H9 (cell line): ENCODE results near the gene TOB2. TPM values are rescaled to one million over a fixed set of nuclear protein-coding genes. Genes with fewer than 3 reads are reported as not detected.

ENCODE experiments used
- DNase-seq: peaks from one replicate; pipeline ENCODE4 v3.0.0-alpha.2; 2017
- H2AFZ ChIP-seq: one replicate; pipeline ENCODE4 v1.6.1; 2013; ENCODE audit warnings: mild to moderate bottlenecking, low read length, control low read depth, moderate library complexity
- H2AK5ac ChIP-seq: 2 replicates; pipeline ENCODE4 v1.6.1; 2013; ENCODE audit warnings: low read length, control low read depth, mixed read lengths; ENCODE audit not compliant: insufficient read length
- H2BK120ac ChIP-seq: one replicate; pipeline ENCODE4 v1.6.1; 2013; ENCODE audit warnings: low read depth, mild to moderate bottlenecking, low read length, control low read depth, inconsistent platforms; ENCODE audit not compliant: poor library complexity, severe bottlenecking
- H2BK12ac ChIP-seq: 2 replicates; pipeline ENCODE4 v1.6.1; 2013; ENCODE audit warnings: low read length, control low read depth, mixed read lengths, low read depth; ENCODE audit not compliant: insufficient read length
- H2BK15ac ChIP-seq: 2 replicates; pipeline ENCODE4 v1.6.1; 2013; ENCODE audit warnings: low read depth, low read length, control low read depth
- H2BK20ac ChIP-seq: one replicate; pipeline ENCODE4 v1.6.1; 2013; ENCODE audit warnings: low read depth, mild to moderate bottlenecking, low read length, control low read depth, inconsistent platforms; ENCODE audit not compliant: poor library complexity, severe bottlenecking
- H2BK5ac ChIP-seq: 2 replicates; pipeline ENCODE4 v1.6.1; 2013; ENCODE audit warnings: low read length, control low read depth, mixed read lengths; ENCODE audit not compliant: insufficient read length
- H3K14ac ChIP-seq: 2 replicates; pipeline ENCODE4 v1.6.1; 2013; ENCODE audit warnings: low read length, control low read depth; ENCODE audit not compliant: insufficient read depth
- H3K18ac ChIP-seq: 2 replicates; pipeline ENCODE4 v1.6.1; 2013; ENCODE audit warnings: low read depth, mild to moderate bottlenecking, mixed read lengths, low read length, control low read depth; ENCODE audit not compliant: insufficient read length
- H3K23ac ChIP-seq: 2 replicates; pipeline ENCODE4 v1.6.1; 2013; ENCODE audit warnings: low read length, control low read depth, mixed read lengths, low read depth; ENCODE audit not compliant: insufficient read length
- H3K23me2 ChIP-seq: 2 replicates; pipeline ENCODE4 v1.6.1; 2013; ENCODE audit warnings: low read depth, mild to moderate bottlenecking, mixed read lengths, low read length, control low read depth; ENCODE audit not compliant: insufficient read length, poor library complexity, severe bottlenecking
- H3K27ac ChIP-seq: 2 replicates; pipeline ENCODE4 v1.5.1; 2013; ENCODE audit warnings: low read length, control low read depth, mixed read lengths, low read depth; ENCODE audit not compliant: insufficient read length
- H3K27me3 ChIP-seq: 2 replicates; pipeline ENCODE4 v1.6.1; 2013; ENCODE audit warnings: low read length, control low read depth, inconsistent platforms; ENCODE audit not compliant: insufficient read depth
- H3K4ac ChIP-seq: 2 replicates; pipeline ENCODE4 v1.6.1; 2013; ENCODE audit warnings: low read depth, mild to moderate bottlenecking, control low read depth, inconsistent platforms, low read length, moderate library complexity
- H3K4me1 ChIP-seq: 2 replicates; pipeline ENCODE4 v1.6.1; 2013; ENCODE audit warnings: low read length, control low read depth, inconsistent platforms; ENCODE audit not compliant: insufficient read depth
- H3K4me2 ChIP-seq: 2 replicates; pipeline ENCODE4 v1.6.1; 2013; ENCODE audit warnings: low read length, control low read depth, mixed read lengths; ENCODE audit not compliant: insufficient read length, insufficient read depth
- H3K56ac ChIP-seq: 2 replicates; pipeline ENCODE4 v1.6.1; 2013; ENCODE audit warnings: low read depth, mild to moderate bottlenecking, mixed read lengths, low read length, control low read depth; ENCODE audit not compliant: insufficient read length
- H3K79me1 ChIP-seq: 2 replicates; pipeline ENCODE4 v1.6.1; 2013; ENCODE audit warnings: low read depth, mild to moderate bottlenecking, moderate library complexity, low read length, control low read depth, inconsistent platforms; ENCODE audit not compliant: insufficient read depth, poor library complexity, severe bottlenecking
- H3K79me2 ChIP-seq: 2 replicates; pipeline ENCODE4 v1.6.1; 2013; ENCODE audit warnings: low read length, control low read depth, inconsistent platforms; ENCODE audit not compliant: insufficient read depth
- H3K9ac ChIP-seq: 2 replicates; pipeline ENCODE4 v1.6.1; 2013; ENCODE audit warnings: low read length, control low read depth, mixed read lengths; ENCODE audit not compliant: insufficient read length; ENCODE audit errors: extremely low read depth
- H3K9me3 ChIP-seq: one replicate; pipeline ENCODE4 v1.6.1; 2013; ENCODE audit warnings: low read depth, low read length, inconsistent platforms; ENCODE audit not compliant: control insufficient read depth
- H3T11ph ChIP-seq: one replicate; pipeline ENCODE4 v1.6.1; 2013; ENCODE audit warnings: mild to moderate bottlenecking, low read length, control low read depth, inconsistent platforms
- H4K20me1 ChIP-seq: one replicate; pipeline ENCODE4 v1.6.1; 2013; ENCODE audit not compliant: control insufficient read depth, insufficient read length, insufficient read depth
- H4K5ac ChIP-seq: 2 replicates; pipeline ENCODE4 v1.6.1; 2013; ENCODE audit warnings: low read depth, mild to moderate bottlenecking, mixed read lengths, low read length, control low read depth; ENCODE audit not compliant: insufficient read length
- H4K8ac ChIP-seq: replicated peaks from 2 replicates; pipeline ENCODE4 v1.6.1; 2013; ENCODE audit warnings: low read length, control low read depth, mixed read lengths, low read depth; ENCODE audit not compliant: insufficient read length
- H4K91ac ChIP-seq: 2 replicates; pipeline ENCODE4 v1.6.1; 2013; ENCODE audit warnings: low read depth, mild to moderate bottlenecking, moderate library complexity, mixed read lengths, low read length, control low read depth; ENCODE audit not compliant: insufficient read length
- H3K27ac Mint-ChIP-seq, 3 experiments: 2 replicates in 2 of 3; 3 replicates in 1 of 3; pipeline ENCODE4 v1.8.0; 2020 to 2021; ENCODE audit warnings: mixed read lengths in 3 of 3, mild to moderate bottlenecking in 1 of 3, moderate library complexity in 1 of 3
- H3K27me3 Mint-ChIP-seq: 2 replicates; pipeline ENCODE4 v1.8.0; 2021; ENCODE audit warnings: low read depth, mild to moderate bottlenecking, moderate library complexity, mixed read lengths
- H3K36me3 Mint-ChIP-seq, 3 experiments: 2 replicates in 2 of 3; 3 replicates in 1 of 3; pipeline ENCODE4 v1.8.0; 2020 to 2021; ENCODE audit warnings: low read depth in 3 of 3, mixed read lengths in 3 of 3; ENCODE audit not compliant: insufficient read depth in 1 of 3
- H3K4me1 Mint-ChIP-seq, 2 experiments: 2 replicates each; pipeline ENCODE4 v1.8.0; 2020; ENCODE audit warnings: mixed read lengths in 2 of 2
- H3K4me3 Mint-ChIP-seq, 2 experiments: 2 replicates in 1 of 2; 3 replicates in 1 of 2; pipeline ENCODE4 v1.8.0; 2020 to 2021; ENCODE audit warnings: mild to moderate bottlenecking in 2 of 2, mixed read lengths in 2 of 2, moderate library complexity in 1 of 2
- H3K9me3 Mint-ChIP-seq, 2 experiments: 2 replicates in 1 of 2; 3 replicates in 1 of 2; pipeline ENCODE4 v1.8.0; 2020; ENCODE audit warnings: mild to moderate bottlenecking in 2 of 2, mixed read lengths in 2 of 2, moderate library complexity in 1 of 2
- total RNA-seq: library from RNA; stranded (reverse); gene quantifications from 2 replicates; pipeline ENCODE4 v1.2.1, GENCODE V29; 2021
- TF ChIP-seq, protein P1 (sequence below): fragments of 200-600 bp; sonication (generic); conservative IDR thresholded peaks from 3 replicates; pipeline ENCODE4 v1.8.0; 2021; ENCODE audit warnings: antibody characterized with exemption, mild to moderate bottlenecking

Gene TOB2
- total RNA-seq, 1 experiment from 2014 or later, result 75.8 TPM

GRCh38 chr22:41384128-41384527, 62.5 kb downstream of the TOB2 start:
- H4K8ac ChIP-seq, result no peak overlapping the region

More at GRCh38 chr22:41384128-41384527, 62.5 kb downstream of the TOB2 start:
- Histone ChIP-seq H2BK20ac (no peak overlapping the region), H3K23me2 (peaks cover 12% of the 10 kb centered on the region), H3K79me2 (no peaks in the 10 kb centered on the region), H3K23ac (no peak overlapping the region), H3K4me1 (no peaks in the 10 kb centered on the region), H3K56ac (no peak overlapping the region), H3T11ph (no peak overlapping the region), H3K9ac (no peak overlapping the region), H3K4me2 (no peak overlapping the region), H4K5ac (no peak overlapping the region), H3K18ac (no peak overlapping the region), H2BK15ac (no peak overlapping the region), H2BK120ac (no peak overlapping the region), H2BK5ac (no peak overlapping the region), H2AFZ (no peak overlapping the region), H3K79me1 (no peaks in the 10 kb centered on the region), H3K9me3 (no peaks in the 10 kb centered on the region), H2AK5ac (no peak overlapping the region), H4K91ac (no peak overlapping the region), H3K4ac (no peak overlapping the region), H4K20me1 (no peaks in the 10 kb centered on the region), H3K14ac (no peak overlapping the region), H2BK12ac (no peak overlapping the region), H3K27ac (no peak overlapping the region), H3K27me3 (no peaks in the 10 kb centered on the region)
- Mint-ChIP-seq H3K4me3 (peak overlapping the region; percentile 0 to 4; a peak in 1 of 5 replicates), H3K9me3 (no peaks in the 10 kb centered on the region; a peak in 1 of 5 replicates), H3K27me3 (no peaks in the 10 kb centered on the region; the same call in 1 of the 2 replicates), H3K4me1 (peaks cover 24 to 25% of the 10 kb centered on the region in 2 experiments), H3K27ac (no peak overlapping the region; a peak in 2 of 7 replicates), H3K36me3 (peaks cover 2 to 16% (median 15%) of the 10 kb centered on the region in 3 experiments; a peak in 5 of 7 replicates)
- DNase-seq, result no peak
- TF ChIP-seq, protein P1, sequence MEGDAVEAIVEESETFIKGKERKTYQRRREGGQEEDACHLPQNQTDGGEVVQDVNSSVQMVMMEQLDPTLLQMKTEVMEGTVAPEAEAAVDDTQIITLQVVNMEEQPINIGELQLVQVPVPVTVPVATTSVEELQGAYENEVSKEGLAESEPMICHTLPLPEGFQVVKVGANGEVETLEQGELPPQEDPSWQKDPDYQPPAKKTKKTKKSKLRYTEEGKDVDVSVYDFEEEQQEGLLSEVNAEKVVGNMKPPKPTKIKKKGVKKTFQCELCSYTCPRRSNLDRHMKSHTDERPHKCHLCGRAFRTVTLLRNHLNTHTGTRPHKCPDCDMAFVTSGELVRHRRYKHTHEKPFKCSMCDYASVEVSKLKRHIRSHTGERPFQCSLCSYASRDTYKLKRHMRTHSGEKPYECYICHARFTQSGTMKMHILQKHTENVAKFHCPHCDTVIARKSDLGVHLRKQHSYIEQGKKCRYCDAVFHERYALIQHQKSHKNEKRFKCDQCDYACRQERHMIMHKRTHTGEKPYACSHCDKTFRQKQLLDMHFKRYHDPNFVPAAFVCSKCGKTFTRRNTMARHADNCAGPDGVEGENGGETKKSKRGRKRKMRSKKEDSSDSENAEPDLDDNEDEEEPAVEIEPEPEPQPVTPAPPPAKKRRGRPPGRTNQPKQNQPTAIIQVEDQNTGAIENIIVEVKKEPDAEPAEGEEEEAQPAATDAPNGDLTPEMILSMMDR, result no peak

Other genes starting within 250 kb of the TOB2 start
- gene L3MBTL2, start 241.5 kb downstream of the TOB2 start, total RNA-seq, result 33.6 and 34.9 TPM in 2 replicates
- gene CHADL, start 205.9 kb downstream of the TOB2 start, total RNA-seq, result 1.3 and 1.6 TPM in 2 replicates
- gene RANGAP1, start 160.6 kb downstream of the TOB2 start, total RNA-seq, result 130 and 139 TPM in 2 replicates
- 67.0 and 69.3 TPM in 2 replicates for gene ZC3H7B, start 145.3 kb downstream of the TOB2 start, total RNA-seq
- 17.7 and 17.9 TPM in 2 replicates for gene TEF, start 64.9 kb downstream of the TOB2 start, total RNA-seq
- 114 and 128 TPM in 2 replicates for gene PHF5A, start 21.9 kb upstream of the TOB2 start, total RNA-seq
- 64.9 and 66.6 TPM in 2 replicates for gene ACO2, start 22.3 kb upstream of the TOB2 start, total RNA-seq
- gene POLR3H, start 97.7 kb upstream of the TOB2 start, total RNA-seq, result 63.6 and 68.2 TPM in 2 replicates
- gene CSDC2, start 114.2 kb upstream of the TOB2 start, total RNA-seq, result 1.0 and 1.2 TPM in 2 replicates
- gene PMM1, start 143.0 kb upstream of the TOB2 start, total RNA-seq, result 18.4 and 19.8 TPM in 2 replicates
- 28.3 and 30.2 TPM in 2 replicates for gene DESI1, start 174.2 kb upstream of the TOB2 start, total RNA-seq
- gene XRCC6, start 174.5 kb upstream of the TOB2 start, total RNA-seq, result 461 and 466 TPM in 2 replicates
- gene SNU13, start 242.1 kb upstream of the TOB2 start, total RNA-seq, result 203 and 204 TPM in 2 replicates